Smooth muscle cell (in vitro differentiated cells): ENCODE data around the gene CHD2. TPM values are rescaled to one million over a fixed set of nuclear protein-coding genes. Genes with fewer than 3 reads are reported as not detected.
A peak's percentile ranks its signal among the peaks of the same experiment; 100 is the strongest.

Experiments used
- DNase-seq: peaks from one replicate; lab custom pipeline; 2025; ENCODE audit not compliant: unreplicated experiment; lab: John Stamatoyannopoulos, UW
- H2AFZ ChIP-seq: fragments of 200-600 bp; sonication (generic); 2 replicates; pipeline ENCODE4 v1.6.0; 2016; ENCODE audit warnings: antibody characterized with exemption, low read depth, mild to moderate bottlenecking
- H3F3A ChIP-seq: fragments of 200-600 bp; sonication (generic); 2 replicates; pipeline ENCODE4 v1.6.0; 2017; ENCODE audit warnings: antibody characterized with exemption, low read depth
- H3K27ac ChIP-seq: fragments of 200-600 bp; sonication (generic); 2 replicates; pipeline ENCODE4 v1.5.1; 2016; ENCODE audit warnings: low read depth, mild to moderate bottlenecking
- H3K27me3 ChIP-seq: fragments of 200-600 bp; sonication (generic); 2 replicates; pipeline ENCODE4 v1.6.1; 2016; ENCODE audit warnings: low read depth, mild to moderate bottlenecking
- H3K36me3 ChIP-seq: fragments of 200-600 bp; sonication (generic); 2 replicates; pipeline ENCODE4 v1.5.1; 2016; ENCODE audit warnings: low read depth
- H3K4me1 ChIP-seq: fragments of 200-600 bp; sonication (generic); 2 replicates; pipeline ENCODE4 v1.5.1; 2016; ENCODE audit warnings: low read depth
- H3K4me2 ChIP-seq: fragments of 200-600 bp; sonication (generic); 2 replicates; pipeline ENCODE4 v1.6.0; 2016; ENCODE audit warnings: mild to moderate bottlenecking
- H3K4me3 ChIP-seq: fragments of 200-600 bp; sonication (generic); 2 replicates; pipeline ENCODE4 v1.5.1; 2016; ENCODE audit warnings: mild to moderate bottlenecking
- H3K79me2 ChIP-seq: fragments of 200-600 bp; sonication (generic); 2 replicates; pipeline ENCODE4 v1.6.0; 2016; ENCODE audit warnings: low read depth, mild to moderate bottlenecking
- H3K9ac ChIP-seq: fragments of 200-600 bp; sonication (generic); 2 replicates; pipeline ENCODE4 v1.6.0; 2016; ENCODE audit warnings: low read depth
- H3K9me3 ChIP-seq: fragments of 200-600 bp; sonication (generic); replicated peaks from 2 replicates; pipeline ENCODE4 v1.5.1; 2016; ENCODE audit warnings: low read depth
- H4K20me1 ChIP-seq: fragments of 200-600 bp; sonication (generic); 2 replicates; pipeline ENCODE4 v1.6.0; 2016; ENCODE audit warnings: low read depth
- whole genome bisulfite sequencing: methylation state at CpG from one replicate; pipeline ENCODE4 v1.1.7; 2016; ENCODE audit warnings: low lambda C conversion rate; 5-methylcytosine and 5-hydroxymethylcytosine counted together
- polyA plus RNA-seq: library from polyadenylated mRNA; unstranded; fragments of >200 nt; fragmentation: Nextera tagmentation; extraction: Ambion mirVana; gene quantifications from 2 replicates; pipeline ENCODE4 v1.2.1, GENCODE V29; 2016
- total RNA-seq: library from RNA; depleted of rRNA; stranded (reverse); fragments of >200 nt; gene quantifications from 2 replicates; pipeline ENCODE4 v1.2.3, GENCODE V29; 2014
- TF ChIP-seq, protein P1 (sequence below): fragments of 200-600 bp; sonication (generic); IDR thresholded peaks from 2 replicates; pipeline ENCODE4 v1.5.1; 2017; ENCODE audit warnings: borderline replicate concordance, mild to moderate bottlenecking, antibody characterized with exemption; ENCODE audit not compliant: insufficient read depth, poor library complexity, severe bottlenecking

Gene CHD2
- total and polyA plus RNA-seq, 2 experiments from 2014 or later, result 64.4 to 99.2 TPM

DNA sequence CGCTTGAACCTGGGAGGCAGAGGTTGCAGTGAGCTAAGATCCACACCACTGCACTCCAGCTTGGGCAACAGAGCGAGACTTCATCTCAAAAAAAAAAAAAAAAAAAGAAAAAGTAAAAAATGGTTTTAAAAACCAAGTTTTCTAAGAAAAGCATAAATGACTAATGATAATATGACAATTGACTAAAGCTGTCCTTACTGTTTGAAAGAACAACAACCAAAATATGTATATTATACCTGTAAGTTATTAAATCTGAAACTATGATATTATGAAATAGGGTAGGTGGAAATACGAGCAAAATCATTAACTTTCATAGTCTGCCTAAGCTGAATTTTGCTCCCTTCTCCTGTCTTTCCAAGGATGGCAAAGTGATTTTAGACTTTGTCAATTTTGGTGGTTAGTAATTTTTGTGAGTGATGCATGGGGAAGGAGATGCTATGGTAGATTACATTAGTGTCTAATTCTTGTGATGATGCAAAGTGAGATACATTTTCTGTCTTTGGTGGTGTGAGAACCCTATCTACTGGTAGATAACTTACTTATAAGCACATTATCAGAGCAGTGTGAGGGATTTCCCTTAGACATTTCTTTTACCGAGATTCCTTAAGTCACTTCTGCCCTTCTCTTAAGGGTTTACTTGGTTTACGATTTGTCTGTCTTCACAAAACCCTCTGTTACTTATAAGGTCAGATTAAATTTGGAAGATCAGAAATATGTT lies 10.6 kb upstream of the CHD2 start:
- 82% methylated on average over 5 of the region's 5 CpGs for WGBS
- TF ChIP-seq, protein P1, sequence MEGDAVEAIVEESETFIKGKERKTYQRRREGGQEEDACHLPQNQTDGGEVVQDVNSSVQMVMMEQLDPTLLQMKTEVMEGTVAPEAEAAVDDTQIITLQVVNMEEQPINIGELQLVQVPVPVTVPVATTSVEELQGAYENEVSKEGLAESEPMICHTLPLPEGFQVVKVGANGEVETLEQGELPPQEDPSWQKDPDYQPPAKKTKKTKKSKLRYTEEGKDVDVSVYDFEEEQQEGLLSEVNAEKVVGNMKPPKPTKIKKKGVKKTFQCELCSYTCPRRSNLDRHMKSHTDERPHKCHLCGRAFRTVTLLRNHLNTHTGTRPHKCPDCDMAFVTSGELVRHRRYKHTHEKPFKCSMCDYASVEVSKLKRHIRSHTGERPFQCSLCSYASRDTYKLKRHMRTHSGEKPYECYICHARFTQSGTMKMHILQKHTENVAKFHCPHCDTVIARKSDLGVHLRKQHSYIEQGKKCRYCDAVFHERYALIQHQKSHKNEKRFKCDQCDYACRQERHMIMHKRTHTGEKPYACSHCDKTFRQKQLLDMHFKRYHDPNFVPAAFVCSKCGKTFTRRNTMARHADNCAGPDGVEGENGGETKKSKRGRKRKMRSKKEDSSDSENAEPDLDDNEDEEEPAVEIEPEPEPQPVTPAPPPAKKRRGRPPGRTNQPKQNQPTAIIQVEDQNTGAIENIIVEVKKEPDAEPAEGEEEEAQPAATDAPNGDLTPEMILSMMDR, result no peak
- peaks cover 35% of the 10 kb centered on the region for H3K36me3 ChIP-seq
- no peak overlapping the region for H3K4me2 ChIP-seq
- no peak overlapping the region for H3K4me3 ChIP-seq
- DNase-seq, result no peak
- H4K20me1 ChIP-seq, result peaks cover 82% of the 10 kb centered on the region
- no peaks in the 10 kb centered on the region for H3K27me3 ChIP-seq
- peaks cover 99% of the 10 kb centered on the region for H3K79me2 ChIP-seq
- H2AFZ ChIP-seq, result no peak overlapping the region
- no peak overlapping the region for H3K9ac ChIP-seq
- H3K27ac ChIP-seq, result peak overlapping the region; percentile 29
- H3K9me3 ChIP-seq, result no peaks in the 10 kb centered on the region
- H3K4me1 ChIP-seq, result peaks cover 38% of the 10 kb centered on the region
- peaks cover 42% of the 10 kb centered on the region for H3F3A ChIP-seq

DNA sequence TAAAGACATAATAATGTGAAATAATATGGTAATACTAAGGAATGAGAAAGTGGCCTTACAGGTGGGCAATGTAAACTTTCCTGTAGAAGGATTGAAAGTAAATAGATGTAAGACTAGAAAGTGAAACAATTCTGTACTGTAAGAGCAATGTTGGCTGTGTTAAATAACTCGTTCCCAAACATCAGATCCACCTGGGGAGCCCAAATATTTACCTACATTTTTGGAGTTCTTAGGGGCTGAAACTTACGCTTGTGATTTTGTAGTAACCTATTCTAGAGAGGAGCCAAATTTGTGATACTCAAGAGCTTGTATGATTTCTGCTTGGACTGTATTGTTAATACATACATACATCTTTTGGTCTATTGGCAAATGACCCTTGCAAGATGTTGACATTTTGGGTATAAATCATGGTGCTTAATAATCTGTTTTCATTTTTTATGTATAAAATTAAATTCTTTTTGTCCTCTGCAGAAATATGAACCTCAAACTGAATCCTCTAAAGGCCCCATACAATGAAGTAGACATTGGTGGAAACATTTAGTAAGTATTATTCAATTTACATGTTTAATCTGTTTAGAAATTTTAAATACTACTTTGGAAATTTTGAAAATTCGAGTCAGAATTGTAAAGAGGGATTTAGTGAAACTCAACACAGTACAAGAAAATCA lies 8.5 kb upstream of the CHD2 start:
- WGBS, result 97% methylated on average over 3 of the region's 3 CpGs
- TF ChIP-seq, protein P1, result no peak
- Histone ChIP-seq H3K27ac (peak overlapping the region; percentile 44), H3F3A (peaks cover 47% of the 10 kb centered on the region), H3K36me3 (peaks cover 34% of the 10 kb centered on the region), H3K79me2 (peaks cover 99% of the 10 kb centered on the region), H3K9ac (no peak overlapping the region), H3K4me3 (no peak overlapping the region), H3K4me2 (no peak overlapping the region), H3K27me3 (no peaks in the 10 kb centered on the region), H2AFZ (no peak overlapping the region), H3K4me1 (peaks cover 23% of the 10 kb centered on the region), H3K9me3 (no peaks in the 10 kb centered on the region), H4K20me1 (peaks cover 69% of the 10 kb centered on the region)
- DNase-seq, result no peak

DNA sequence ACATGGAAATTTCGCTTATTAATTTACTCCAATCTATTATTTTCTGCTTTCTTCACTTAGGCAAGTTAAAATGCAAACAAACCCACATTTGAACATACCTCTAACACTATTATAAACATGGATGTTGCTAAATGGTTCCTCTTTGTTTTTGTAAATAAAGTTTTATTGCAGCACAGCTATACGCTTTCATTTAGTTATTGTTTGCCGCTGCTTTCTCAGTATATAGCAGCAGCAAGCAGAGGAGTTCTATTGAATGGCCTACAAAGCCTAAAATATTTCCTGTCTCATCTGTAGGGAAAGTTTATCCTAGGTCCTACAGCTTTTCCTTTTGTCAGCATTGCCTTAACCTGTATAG lies 7.9 kb upstream of the CHD2 start:
- H3K9ac ChIP-seq, result no peak overlapping the region
- H3K9me3 ChIP-seq, result no peaks in the 10 kb centered on the region
- no peak for DNase-seq
- H3K27ac ChIP-seq, result peak overlapping the region; percentile 44
- H2AFZ ChIP-seq, result no peak overlapping the region
- no peak overlapping the region for H3K4me2 ChIP-seq
- H3K4me3 ChIP-seq, result no peak overlapping the region
- H3K4me1 ChIP-seq, result peaks cover 18% of the 10 kb centered on the region
- peaks cover 29% of the 10 kb centered on the region for H3K36me3 ChIP-seq
- H3K27me3 ChIP-seq, result no peaks in the 10 kb centered on the region
- H3F3A ChIP-seq, result peaks cover 51% of the 10 kb centered on the region
- H4K20me1 ChIP-seq, result peaks cover 69% of the 10 kb centered on the region
- 96% methylated on average over 3 of the region's 3 CpGs for WGBS
- H3K79me2 ChIP-seq, result peaks cover 99% of the 10 kb centered on the region
- TF ChIP-seq, protein P1, result no peak
